Transverse colon (tissue), 4 donors: Measurements from ENCODE around the gene MYO5B. TPM values are rescaled to one million over a fixed set of nuclear protein-coding genes. Genes with fewer than 3 reads are reported as not detected.

Source experiments
- DNase-seq: peaks from one replicate; pipeline ENCODE4 v3.0.0-alpha.2; 2019
- H3K27ac ChIP-seq, 4 donors: fragments of 200-600 bp; sonication (generic); 2 replicates each; pipeline ENCODE4 v1.5.1; 2016 to 2018; ENCODE audit warnings: inconsistent platforms in 4 of 4
- H3K27me3 ChIP-seq: fragments of 200-600 bp; sonication (generic); 2 replicates; pipeline ENCODE4 v1.5.1; 2017; ENCODE audit warnings: inconsistent platforms
- H3K36me3 ChIP-seq, 4 donors: fragments of 200-600 bp; sonication (generic); 2 replicates each; pipeline ENCODE4 v1.5.1; 2017 to 2019; ENCODE audit warnings: inconsistent platforms in 4 of 4
- H3K4me1 ChIP-seq, 4 donors: fragments of 200-600 bp; sonication (generic); 2 replicates each; pipeline ENCODE4 v1.5.1; 2017 to 2020; ENCODE audit warnings: inconsistent platforms in 4 of 4
- H3K4me3 ChIP-seq, 4 donors: fragments of 200-600 bp; sonication (generic); 1 replicate in 1 of 4; 2 replicates in 3 of 4; pipeline versions ENCODE4 v1.5.1 to v1.6.1; 2017 to 2019; ENCODE audit warnings: inconsistent platforms in 4 of 4
- H3K9me3 ChIP-seq, 2 donors: fragments of 200-600 bp; sonication (generic); 2 replicates each; pipeline ENCODE4 v1.5.1; 2017 to 2019; ENCODE audit warnings: inconsistent platforms in 2 of 2
- CTCF ChIP-seq, 5 experiments: fragments of 200-600 bp in 3 of 5; fragments of 450-650 bp in 2 of 5; sonication (generic) in 3 of 5; IDR thresholded peaks; 1 replicate in 2 of 5; 2 replicates in 3 of 5; pipeline ENCODE4 v1.5.1; 2016 to 2017; ENCODE audit warnings: antibody characterized with exemption in 5 of 5, inconsistent platforms in 3 of 5, mild to moderate bottlenecking in 2 of 5, moderate library complexity in 1 of 5
- EP300 ChIP-seq: sonication (generic); formaldehyde crosslinking; IDR thresholded peaks from one replicate; pipeline ENCODE4 v1.6.1; 2017; ENCODE audit warnings: antibody characterized with exemption, low read depth
- POLR2A ChIP-seq: fragments of 450-650 bp; IDR thresholded peaks from one replicate; pipeline ENCODE4 v1.6.1; 2016; ENCODE audit warnings: antibody characterized with exemption, mild to moderate bottlenecking, moderate library complexity
- POLR2AphosphoS5 ChIP-seq, 3 donors: sonication (generic); formaldehyde crosslinking; IDR thresholded peaks; one replicate each; pipeline ENCODE4 v1.6.1; 2016; ENCODE audit warnings: antibody characterized with exemption in 3 of 3
- WGBS, 2 donors: methylation state at CpG; one replicate each; pipeline ENCODE4 v1.1.5; 2018; ENCODE audit warnings: low coverage in 1 of 2; 5-methylcytosine and 5-hydroxymethylcytosine counted together
- in situ Hi-C, 4 donors: fragments of 200-750 bp; cut with MboI; loops; one replicate each; pipeline versions ENCODE4 v1.15.0 to v1.15.1; 2017; ENCODE audit warnings: low sequenced_read_pairs in 3 of 4, low pct_ligation_motif_present in 1 of 4, low pct_unique_long_range_greater_than_20kb in 1 of 4
- intact Hi-C: fragments of 100-400 bp; cut with DNase I; formaldehyde crosslinking; loops from one replicate; pipeline ENCODE4 v1.15.1; 2023; ENCODE audit warnings: low total_unique reads
- total RNA-seq, 4 donors: library from RNA; depleted of rRNA; stranded (reverse); fragments of >200 nt; gene quantifications; one replicate each; pipeline ENCODE4 v1.1.0, GENCODE V29; 2016

Gene MYO5B
- total RNA-seq, 4 donors from 2014 or later: 96.7 to 144 (median 114) TPM

- no peaks in the 10 kb centered on the region for H3K36me3 ChIP-seq
- in situ Hi-C loops: no loop called here
Measured at GRCh38 chr18:49910986-49911385, 284.0 kb downstream of the MYO5B start.

GRCh38 chr18:49910019-49910418 lies 284.9 kb downstream of the MYO5B start:
- H3K27me3 ChIP-seq: no peaks in the 10 kb centered on the region
- H3K9me3 ChIP-seq: no peaks in the 10 kb centered on the region
- in situ Hi-C loops: no loop called here
- WGBS, 2 donors: 83% methylated on average over 5 of the region's 5 CpGs; no CpG with 5 or more reads in 1 of the 2 donors
- no peak overlapping the region for H3K4me3 ChIP-seq
- intact Hi-C loops: no loop called here
- TF ChIP-seq POLR2AphosphoS5 (IDR thresholded peaks at IDR 0.05): no peak
- TF ChIP-seq CTCF (IDR thresholded peaks at IDR 0.05): no peak
- TF ChIP-seq EP300: no peak
- TF ChIP-seq POLR2A: no peak
- DNase-seq: no peak
- H3K27ac ChIP-seq: no peak overlapping the region
- no peaks in the 10 kb centered on the region for H3K36me3 ChIP-seq
- no peaks in the 10 kb centered on the region for H3K4me1 ChIP-seq

More at GRCh38 chr18:49910986-49911385, 284.0 kb downstream of the MYO5B start:
- H3K4me3 ChIP-seq: no peak overlapping the region
- H3K9me3 ChIP-seq: no peaks in the 10 kb centered on the region
- no peak for TF ChIP-seq POLR2A
- no peak for TF ChIP-seq CTCF (IDR thresholded peaks at IDR 0.05)
- no peak for TF ChIP-seq EP300
- no peak for TF ChIP-seq POLR2AphosphoS5 (IDR thresholded peaks at IDR 0.05)
- no peaks in the 10 kb centered on the region for H3K4me1 ChIP-seq
- H3K27ac ChIP-seq: no peak overlapping the region
- intact Hi-C loops: no loop called here
- H3K27me3 ChIP-seq: no peaks in the 10 kb centered on the region
- 74% methylated on average over 2 of the region's 2 CpGs; no CpG with 5 or more reads in 1 of the 2 donors for WGBS, 2 donors
- DNase-seq: no peak

- no peak overlapping the region for H3K27ac ChIP-seq
- H3K27me3 ChIP-seq: no peaks in the 10 kb centered on the region
- H3K36me3 ChIP-seq: no peaks in the 10 kb centered on the region
- intact Hi-C loops (no loop called here), in situ Hi-C loops (no loop called here)
- H3K4me3 ChIP-seq: no peak overlapping the region
- WGBS, 2 donors: 86% methylated on average over 3 of the region's 3 CpGs; no CpG with 5 or more reads in 1 of the 2 donors
- H3K4me1 ChIP-seq: no peaks in the 10 kb centered on the region
- DNase-seq: no peak
- TF ChIP-seq EP300: no peak
- no peak for TF ChIP-seq POLR2AphosphoS5 (IDR thresholded peaks at IDR 0.05)
- TF ChIP-seq POLR2A: no peak
- no peak for TF ChIP-seq CTCF (IDR thresholded peaks at IDR 0.05)
- H3K9me3 ChIP-seq: no peaks in the 10 kb centered on the region
Measured at GRCh38 chr18:49907346-49907929, 287.5 kb downstream of the MYO5B start.

- no peak for DNase-seq
- Histone ChIP-seq H3K9me3 (no peaks in the 10 kb centered on the region), H3K4me3 (no peak overlapping the region), H3K27ac (no peak overlapping the region), H3K27me3 (no peaks in the 10 kb centered on the region), H3K36me3 (no peaks in the 10 kb centered on the region), H3K4me1 (no peaks in the 10 kb centered on the region)
- 60 to 62% methylated on average over 1 to 5 of the region's 5 CpGs for WGBS, 2 donors
- in situ Hi-C loops (no loop called here), intact Hi-C loops (no loop called here)
- no peak for TF ChIP-seq EP300
- TF ChIP-seq CTCF (IDR thresholded peaks at IDR 0.05): no peak
- no peak for TF ChIP-seq POLR2A
- TF ChIP-seq POLR2AphosphoS5 (IDR thresholded peaks at IDR 0.05): no peak
Measured at GRCh38 chr18:49905771-49906170, 289.2 kb downstream of the MYO5B start.
